Endothelial cell of umbilical vein (primary cell): ENCODE measurements around the gene KYNU. TPM values are rescaled to one million over a fixed set of nuclear protein-coding genes. Genes with fewer than 3 reads are reported as not detected.

Experiments
- BruUV-seq: library from RNA; stranded (reverse); fragments of 400-500 nt; replicated peaks from 2 replicates; lab custom pipeline; 2021; lab: Mats Ljungman, UMichigan
- CTCF ChIA-PET: fragments of 300-600, 350-600 bp; sonication (Branson Sonifier 250); formaldehyde crosslinking; loops from one replicate; lab custom pipeline; 2021; ENCODE audit warnings: antibody characterized with exemption, inconsistent platforms; lab: Charles Lee
- POLR2A ChIA-PET: fragments of 300-600, 350-600 bp; sonication (Branson Sonifier 250); formaldehyde crosslinking; loops from one replicate; lab custom pipeline; 2021; ENCODE audit warnings: antibody characterized with exemption, inconsistent platforms; lab: Charles Lee
- DNase-seq: peaks from one replicate; pipeline ENCODE4 v3.0.0-alpha.2; 2011; ENCODE audit warnings: low read depth, low spot score
- FAIRE-seq: peaks from 2 replicates; lab custom pipeline; 2011; peaks lifted over from hg19 to GRCh38; lab: Jason Lieb, UNC
- H2AFZ ChIP-seq: 2 replicates; pipeline ENCODE4 v1.6.0; 2012; ENCODE audit warnings: low read depth, low read length, control low read depth, inconsistent platforms
- H3K27ac ChIP-seq: 2 replicates; pipeline ENCODE4 v1.5.1; 2011; ENCODE audit warnings: low read depth, mild to moderate bottlenecking, control low read depth, low read length, moderate library complexity; ENCODE audit not compliant: insufficient read depth
- H3K27me3 ChIP-seq, 2 experiments: 2 replicates each; pipeline versions ENCODE4 v1.6.0 to v1.6.1; 2011; ENCODE audit warnings: low read length in 2 of 2, mixed read lengths in 1 of 2; ENCODE audit not compliant: control insufficient read depth in 2 of 2, insufficient read depth in 2 of 2
- H3K36me3 ChIP-seq, 2 experiments: 2 replicates in 1 of 2; 3 replicates in 1 of 2; pipeline ENCODE4 v1.5.1; 2011; ENCODE audit warnings: low read length in 2 of 2, mild to moderate bottlenecking in 1 of 2, moderate library complexity in 1 of 2; ENCODE audit not compliant: control insufficient read depth in 2 of 2, insufficient read depth in 2 of 2; ENCODE audit errors: extremely low read depth in 1 of 2
- H3K4me1 ChIP-seq: 3 replicates; pipeline ENCODE4 v1.5.1; 2011; ENCODE audit warnings: mild to moderate bottlenecking, low read length; ENCODE audit not compliant: control insufficient read depth, insufficient read depth; ENCODE audit errors: extremely low read depth
- H3K4me2 ChIP-seq: 2 replicates; pipeline ENCODE4 v1.6.1; 2011; ENCODE audit warnings: low read length, control low read depth, mixed read lengths; ENCODE audit not compliant: insufficient read depth
- H3K4me3 ChIP-seq, 3 experiments: fragments of 200-600 bp in 1 of 3; sonication (generic), shearing (Covaris generic) in 1 of 3; replicated peaks in 1 of 3; 2 replicates each; pipeline ENCODE4 v1.5.1; 2011 to 2016; ENCODE audit warnings: control low read depth in 3 of 3, low read length in 3 of 3, mild to moderate bottlenecking in 2 of 3, inconsistent platforms in 1 of 3, low read depth in 1 of 3, moderate library complexity in 1 of 3; ENCODE audit not compliant: insufficient read depth in 1 of 3
- H3K79me2 ChIP-seq: 2 replicates; pipeline ENCODE4 v1.6.0; 2012; ENCODE audit warnings: low read length, inconsistent platforms; ENCODE audit not compliant: control insufficient read depth, insufficient read depth
- H3K9ac ChIP-seq: replicated peaks from 2 replicates; pipeline ENCODE3; 2011; ENCODE audit warnings: low read length, control low read depth; ENCODE audit not compliant: insufficient read depth; ENCODE audit errors: extremely low read depth
- H3K9me1 ChIP-seq: replicated peaks from 3 replicates; pipeline ENCODE4 v1.6.0; 2011; ENCODE audit warnings: mild to moderate bottlenecking, low read length; ENCODE audit not compliant: control insufficient read depth, insufficient read depth; ENCODE audit errors: extremely low read depth
- H3K9me3 ChIP-seq: replicated peaks from 2 replicates; pipeline ENCODE4 v1.5.1; 2012; ENCODE audit warnings: low read length, inconsistent platforms; ENCODE audit not compliant: control insufficient read depth, insufficient read depth
- H4K20me1 ChIP-seq: replicated peaks from 2 replicates; pipeline ENCODE3; 2011; ENCODE audit warnings: mild to moderate bottlenecking, low read length; ENCODE audit not compliant: control insufficient read depth, insufficient read depth; ENCODE audit errors: extremely low read depth
- FOS ChIP-seq: IDR thresholded peaks from 2 replicates; pipeline ENCODE4 v1.6.1; 2011; ENCODE audit warnings: mild to moderate bottlenecking, low read length, moderate library complexity, borderline replicate concordance; ENCODE audit not compliant: insufficient read depth
- GATA2 ChIP-seq: IDR thresholded peaks from 2 replicates; pipeline ENCODE4 v1.7.0; 2011; ENCODE audit warnings: low read depth, mild to moderate bottlenecking, moderate library complexity, mixed read lengths, low read length; ENCODE audit not compliant: insufficient read length, insufficient read depth
- MYC ChIP-seq: IDR thresholded peaks from one replicate; pipeline ENCODE4 v1.6.1; 2011; ENCODE audit warnings: mild to moderate bottlenecking, low read depth, low read length
- POLR2A ChIP-seq: IDR thresholded peaks from 2 replicates; pipeline ENCODE4 v1.6.1; 2012; ENCODE audit warnings: low read depth, mild to moderate bottlenecking, control low read depth, low read length
- dilution Hi-C: fragments of 300-500 bp; cut with MboI; formaldehyde crosslinking; loops from one replicate; pipeline ENCODE4 v1.15.0; 2019; ENCODE audit warnings: low sequenced_read_pairs; ENCODE audit not compliant: extremely low pct_ligation_motif_present
- intact Hi-C: fragments of 100-400 bp; cut with micrococcal nuclease; formaldehyde crosslinking; loops from one replicate; pipeline ENCODE4 v1.10.0; 2022
- polyA plus RNA-seq, 4 experiments: library from polyadenylated mRNA; depleted of rRNA in 3 of 4; stranded (reverse) in 3 of 4; unstranded in 1 of 4; fragments of >200 nt; gene quantifications; 2 replicates each; pipeline versions ENCODE4 v1.2.1 to v1.2.3, GENCODE V29; 2011 to 2012; ENCODE audit warnings: missing spikeins in 1 of 4
- total RNA-seq: library from RNA; stranded (reverse); gene quantifications from 2 replicates; pipeline ENCODE4 v1.2.3, GENCODE V29; 2021
- TF ChIP-seq, protein P1 (sequence below), 2 donors: IDR thresholded peaks; 1 replicate in 1 of 2; 2 replicates in 1 of 2; pipeline ENCODE4 v1.5.1; 2011; ENCODE audit warnings: low read length in 2 of 2, mild to moderate bottlenecking in 2 of 2, moderate library complexity in 2 of 2, control low read depth in 1 of 2, inconsistent platforms in 1 of 2, low read depth in 1 of 2; ENCODE audit not compliant: insufficient read depth in 1 of 2; ENCODE audit errors: extremely low read depth in 1 of 2
- TF ChIP-seq, protein P2 (sequence below): IDR thresholded peaks from 2 replicates; pipeline ENCODE4 v1.6.1; 2011; ENCODE audit not compliant: insufficient read depth, insufficient read length

The KYNU gene
- total and polyA plus RNA-seq, 2 donors (not counting 3 experiments of a cell fraction or from before 2014, with no cell fraction given) = 0.04 TPM; not detected in 1

DNA sequence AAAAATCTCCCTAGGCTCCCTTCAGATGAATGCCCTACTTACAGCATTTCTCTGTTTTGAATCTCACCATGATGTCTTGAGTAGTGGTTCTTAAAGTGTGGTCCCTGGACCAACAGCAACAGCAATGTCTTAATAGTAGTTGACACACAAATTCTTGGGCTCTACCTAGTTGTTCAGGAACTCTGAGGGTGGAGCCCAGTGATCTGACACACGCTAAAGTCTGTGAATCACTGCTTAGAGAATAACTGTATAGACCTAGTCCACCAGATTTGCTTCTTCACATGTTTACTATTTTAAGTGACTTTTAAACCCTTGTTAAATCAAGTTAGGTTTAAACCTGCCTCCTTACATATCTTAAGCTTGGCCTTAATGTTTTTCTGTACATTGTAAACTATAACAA lies 204.2 kb downstream of the KYNU start:
- H3K36me3 ChIP-seq = no peaks in the 10 kb centered on the region
- H3K4me3 ChIP-seq = no peak overlapping the region
- H4K20me1 ChIP-seq = no peaks in the 10 kb centered on the region
- TF ChIP-seq, protein P1, sequence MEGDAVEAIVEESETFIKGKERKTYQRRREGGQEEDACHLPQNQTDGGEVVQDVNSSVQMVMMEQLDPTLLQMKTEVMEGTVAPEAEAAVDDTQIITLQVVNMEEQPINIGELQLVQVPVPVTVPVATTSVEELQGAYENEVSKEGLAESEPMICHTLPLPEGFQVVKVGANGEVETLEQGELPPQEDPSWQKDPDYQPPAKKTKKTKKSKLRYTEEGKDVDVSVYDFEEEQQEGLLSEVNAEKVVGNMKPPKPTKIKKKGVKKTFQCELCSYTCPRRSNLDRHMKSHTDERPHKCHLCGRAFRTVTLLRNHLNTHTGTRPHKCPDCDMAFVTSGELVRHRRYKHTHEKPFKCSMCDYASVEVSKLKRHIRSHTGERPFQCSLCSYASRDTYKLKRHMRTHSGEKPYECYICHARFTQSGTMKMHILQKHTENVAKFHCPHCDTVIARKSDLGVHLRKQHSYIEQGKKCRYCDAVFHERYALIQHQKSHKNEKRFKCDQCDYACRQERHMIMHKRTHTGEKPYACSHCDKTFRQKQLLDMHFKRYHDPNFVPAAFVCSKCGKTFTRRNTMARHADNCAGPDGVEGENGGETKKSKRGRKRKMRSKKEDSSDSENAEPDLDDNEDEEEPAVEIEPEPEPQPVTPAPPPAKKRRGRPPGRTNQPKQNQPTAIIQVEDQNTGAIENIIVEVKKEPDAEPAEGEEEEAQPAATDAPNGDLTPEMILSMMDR (IDR thresholded peaks at IDR 0.05; ENCODE audit: extremely low read depth in 1 of 2, insufficient read depth in 1 of 2, low read depth in 1 of 2, low read length in 2 of 2) = no peak
- no peak for TF ChIP-seq MYC
- TF ChIP-seq GATA2 = no peak
- TF ChIP-seq FOS = no peak
- no peak for TF ChIP-seq POLR2A
- TF ChIP-seq, protein P2, sequence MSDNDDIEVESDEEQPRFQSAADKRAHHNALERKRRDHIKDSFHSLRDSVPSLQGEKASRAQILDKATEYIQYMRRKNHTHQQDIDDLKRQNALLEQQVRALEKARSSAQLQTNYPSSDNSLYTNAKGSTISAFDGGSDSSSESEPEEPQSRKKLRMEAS = no peak
- no peaks in the 10 kb centered on the region for H3K79me2 ChIP-seq
- no peak overlapping the region for H3K4me2 ChIP-seq
- H3K27ac ChIP-seq = no peak overlapping the region
- H3K27me3 ChIP-seq = no peaks in the 10 kb centered on the region
- H3K4me1 ChIP-seq = peaks cover 9% of the 10 kb centered on the region
- no peak overlapping the region for H3K9ac ChIP-seq
- POLR2A ChIA-PET = no interaction called here
- no peak overlapping the region for H2AFZ ChIP-seq
- H3K9me1 ChIP-seq = no peaks in the 10 kb centered on the region
- FAIRE-seq (no peak), DNase-seq (no peak)
- intact Hi-C loops (loop anchor here (2.0 kb wide), 2 partner anchors 29 to 47 kb away; no protein-coding TSS in a partner anchor), dilution Hi-C loops (no loop called here)
- CTCF ChIA-PET = interaction anchor here (0.6 to 1.8 kb wide), 2 partner anchors 29 to 141 kb away, joined by 3 to 4 read pairs; no protein-coding TSS in a partner anchor
- H3K9me3 ChIP-seq = no peaks in the 10 kb centered on the region
- BruUV-seq = no TSS peak
